ENCODE measurements around the gene SH3GL3. TPM values are rescaled to one million over a fixed set of nuclear protein-coding genes. Genes with fewer than 3 reads are reported as not detected.

SH3GL3 gene
- total and polyA plus RNA-seq, 12 donors: 0.24 to 1.7 (median 1.2) TPM; not detected in 6

DNA sequence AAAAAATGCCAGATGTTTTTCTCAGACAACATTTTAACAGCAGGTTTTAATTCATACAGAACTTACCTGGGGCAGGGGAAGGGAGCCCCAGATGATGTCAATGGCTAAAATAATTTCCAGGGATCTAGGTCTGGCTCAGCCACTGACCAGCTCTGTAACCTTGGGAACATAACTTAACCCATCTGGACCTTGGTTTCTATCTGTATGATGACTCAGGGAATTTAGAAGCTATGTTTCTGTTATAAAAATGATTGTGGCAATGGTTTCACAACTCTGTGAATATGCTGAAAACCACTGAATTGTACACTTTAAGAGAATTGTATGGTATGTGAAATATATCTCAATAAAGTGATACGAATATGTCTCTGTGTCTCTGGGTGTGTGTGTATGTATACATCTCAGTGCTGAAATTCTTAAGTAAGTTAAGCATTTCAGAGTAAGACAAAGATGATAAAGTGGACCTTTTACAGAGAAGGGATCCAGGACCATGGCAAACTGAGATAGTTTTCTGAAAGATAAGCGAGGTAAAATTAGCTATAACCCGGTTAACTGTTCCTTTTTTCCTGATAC is 2.9 kb downstream of the SH3GL3 start:
- no peak for DNase-seq
- 65 to 74% (median 72%) methylated on average over 3 of the region's 3 CpGs for WGBS, 4 donors
- Histone ChIP-seq H3K36me3 (replicated peaks in 1 of 2) (no peaks in the 10 kb centered on the region), H3K9me3 (replicated peaks in 1 of 3) (no peaks in the 10 kb centered on the region), H3K4me1 (replicated peaks in 1 of 2) (peaks cover 6 to 8% of the 10 kb centered on the region in 2 donors), H3K27me3 (peaks cover 11% of the 10 kb centered on the region), H3K27ac (no peak overlapping the region), H3K4me3 (no peak overlapping the region)
- intact Hi-C loops (cut with DNase I): no loop called here
- TF ChIP-seq CTCF (IDR thresholded peaks at IDR 0.05) (no peak), POLR2A (IDR thresholded peaks at IDR 0.05) (no peak)

- H3K27ac ChIP-seq: no peak overlapping the region
- intact Hi-C loops (cut with DNase I): no loop called here
- H3K4me3 ChIP-seq: no peak overlapping the region
- no peaks in the 10 kb centered on the region for H3K36me3 ChIP-seq (replicated peaks in 1 of 2)
- H3K4me1 ChIP-seq (replicated peaks in 1 of 2): no peaks in the 10 kb centered on the region
- no peak for TF ChIP-seq POLR2A (IDR thresholded peaks at IDR 0.05)
- TF ChIP-seq CTCF (IDR thresholded peaks at IDR 0.05): no peak
- 68 to 75% (median 71%) methylated on average over 1 of the region's 1 CpG for WGBS, 4 donors
- no peaks in the 10 kb centered on the region for H3K9me3 ChIP-seq (replicated peaks in 1 of 3)
- peaks cover 7% of the 10 kb centered on the region for H3K27me3 ChIP-seq
- no peak for DNase-seq
These were observed 10.0 kb downstream of the SH3GL3 start for GRCh38 chr15:83457149-83457548.

DNA sequence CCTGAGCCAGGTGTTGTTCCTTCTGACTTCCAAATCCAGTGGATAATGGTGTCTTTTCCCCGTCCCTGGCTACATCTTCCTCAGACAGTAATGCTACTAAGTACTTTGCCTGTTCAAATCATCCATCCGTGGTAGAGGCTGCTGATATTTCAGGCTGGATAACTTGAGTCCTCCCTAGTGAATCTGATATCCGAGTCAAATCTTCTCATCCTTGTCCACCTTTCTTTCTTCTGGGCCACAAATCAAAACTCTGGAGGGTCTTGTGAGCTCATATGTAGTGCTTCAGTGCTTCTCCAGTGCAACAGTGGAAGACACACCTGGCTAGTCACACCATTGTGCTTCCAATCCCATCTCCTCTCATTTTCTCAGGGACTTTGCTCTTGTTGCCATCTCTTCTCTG is 11.2 kb downstream of the SH3GL3 start:
- H3K27me3 ChIP-seq: peaks cover 7% of the 10 kb centered on the region
- H3K4me3 ChIP-seq: no peak overlapping the region
- no peaks in the 10 kb centered on the region for H3K36me3 ChIP-seq (replicated peaks in 1 of 2)
- H3K4me1 ChIP-seq (replicated peaks in 1 of 2): no peaks in the 10 kb centered on the region
- WGBS, 4 donors: 35 to 64% (median 57%) methylated on average over 3 of the region's 3 CpGs
- no peaks in the 10 kb centered on the region for H3K9me3 ChIP-seq (replicated peaks in 1 of 3)
- TF ChIP-seq CTCF (IDR thresholded peaks at IDR 0.05): no peak
- no peak for TF ChIP-seq POLR2A (IDR thresholded peaks at IDR 0.05)
- no peak for DNase-seq
- H3K27ac ChIP-seq: no peak overlapping the region
- intact Hi-C loops (cut with DNase I): no loop called here

- no peak for DNase-seq
- no peaks in the 10 kb centered on the region for H3K36me3 ChIP-seq (replicated peaks in 1 of 2)
- H3K4me1 ChIP-seq (replicated peaks in 1 of 2): no peaks in the 10 kb centered on the region
- WGBS, 4 donors: 74 to 82% (median 77%) methylated on average over 3 of the region's 3 CpGs
- no peak overlapping the region for H3K27ac ChIP-seq
- TF ChIP-seq POLR2A (IDR thresholded peaks at IDR 0.05) (no peak), CTCF (IDR thresholded peaks at IDR 0.05) (no peak)
- peaks cover 7% of the 10 kb centered on the region for H3K27me3 ChIP-seq
- intact Hi-C loops (cut with DNase I): no loop called here
- H3K4me3 ChIP-seq: no peak overlapping the region
- no peaks in the 10 kb centered on the region for H3K9me3 ChIP-seq (replicated peaks in 1 of 3)
These were observed 14.9 kb downstream of the SH3GL3 start for GRCh38 chr15:83462026-83462425.

Measured in adrenal gland (tissue), 12 donors.